Right lobe of liver (tissue), 6 donors: ENCODE results near the gene ZNF687. TPM values are rescaled to one million over a fixed set of nuclear protein-coding genes. Genes with fewer than 3 reads are reported as not detected.

Source experiments
- ATAC-seq, 4 donors: fragments of 200-7000 bp; cut with Tn5 transposase; one replicate each; pipeline ENCODE4 v1.9.1; 2020; ENCODE audit warnings: mild to moderate bottlenecking in 4 of 4, moderate library complexity in 4 of 4
- DNase-seq, 3 donors: peaks; one replicate each; pipeline ENCODE4 v3.0.0-alpha.2; 2020
- H3K27ac ChIP-seq, 3 donors: fragments of 200-600 bp; one replicate each; pipeline ENCODE4 v1.8.0; 2022
- H3K27me3 ChIP-seq, 2 donors: fragments of 200-600 bp; one replicate each; pipeline ENCODE4 v1.8.0; 2022
- H3K36me3 ChIP-seq, 4 donors: fragments of 200-600 bp; sonication (generic) in 1 of 4; one replicate each; pipeline versions ENCODE4 v1.5.1 to v1.8.0; 2017 to 2022; ENCODE audit warnings: control low read depth in 1 of 4
- H3K4me1 ChIP-seq, 4 donors: fragments of 200-600 bp; sonication (generic) in 1 of 4; one replicate each; pipeline versions ENCODE4 v1.5.1 to v1.8.0; 2017 to 2022; ENCODE audit warnings: control low read depth in 1 of 4
- H3K4me3 ChIP-seq, 3 donors: fragments of 200-600 bp; one replicate each; pipeline ENCODE4 v1.8.0; 2022
- H3K9me3 ChIP-seq, 4 donors: fragments of 200-600 bp; sonication (generic) in 1 of 4; one replicate each; pipeline versions ENCODE4 v1.5.1 to v1.8.0; 2017 to 2022; ENCODE audit warnings: control low read depth in 1 of 4
- POLR2A ChIP-seq: fragments of 450-650 bp; IDR thresholded peaks from one replicate; pipeline ENCODE4 v1.6.1; 2017; ENCODE audit warnings: antibody characterized with exemption, mild to moderate bottlenecking
- WGBS: methylation state at CpG from one replicate; pipeline ENCODE4 v1.1.6; 2018; ENCODE audit warnings: low coverage, low lambda C conversion rate; ENCODE audit not compliant: insufficient coverage; ENCODE audit errors: missing lambda C conversion rate; 5-methylcytosine and 5-hydroxymethylcytosine counted together
- intact Hi-C, 2 donors: fragments of 100-400 bp; cut with DNase I; formaldehyde crosslinking; loops; one replicate each; pipeline versions ENCODE4 v1.11.2 to v1.14.1; 2022
- total RNA-seq, 6 experiments: library from RNA; depleted of rRNA in 2 of 6; stranded (reverse); fragments of >200 nt in 2 of 6; fragmentation: NEBNext Ultra II Directional in 3 of 6; extraction: Animal tissue kit (Norgen Biotek cat#: 25700) in 3 of 6; gene quantifications; one replicate each; pipeline versions ENCODE4 v1.1.0 to v1.2.4, GENCODE V29; 2016 to 2023
- TF ChIP-seq, protein P1 (sequence below), 4 donors: fragments of 200-600 bp in 3 of 4; fragments of 450-650 bp in 1 of 4; IDR thresholded peaks; one replicate each; pipeline versions ENCODE4 v1.5.1 to v1.8.0; 2016 to 2022; ENCODE audit warnings: antibody characterized with exemption in 4 of 4, mild to moderate bottlenecking in 2 of 4
- donor health status: DM: no; HTN: yes; CAD: no.
- donor health status: DM: no; HTN: no; CAD: no.
- donor health status: DM: no; HTN: no; CAD: no.
- donor health status: DM: no; HTN: yes; CAD: no.
- donor health status: DM: no; HTN: yes; CAD: no.

Gene ZNF687
- total RNA-seq, 6 experiments from 2014 or later = 7.6 to 14.2 (median 10.1) TPM

DNA sequence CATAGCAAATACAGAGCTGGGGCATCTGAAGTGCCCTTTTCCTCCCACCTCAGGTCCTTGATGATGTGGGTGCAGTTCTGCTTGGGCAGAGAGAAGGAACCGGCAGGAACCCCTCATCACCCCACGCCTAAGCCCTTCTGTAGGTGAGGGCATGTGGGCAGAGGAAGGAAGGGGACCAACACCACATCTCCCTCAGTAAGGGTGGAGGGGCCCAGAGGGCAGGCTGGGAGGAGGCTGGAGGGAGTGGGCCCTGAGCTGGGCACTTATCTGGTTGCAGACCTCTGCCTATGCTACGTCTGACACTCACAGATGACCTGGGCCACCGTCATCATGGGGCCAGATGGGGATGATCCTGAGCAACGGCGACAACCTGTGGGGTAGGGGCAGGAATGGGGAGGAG, 11.0 kb downstream of the ZNF687 start:
- no peaks in the 10 kb centered on the region for H3K9me3 ChIP-seq
- no peak overlapping the region for H3K27ac ChIP-seq
- TF ChIP-seq, protein P1, sequence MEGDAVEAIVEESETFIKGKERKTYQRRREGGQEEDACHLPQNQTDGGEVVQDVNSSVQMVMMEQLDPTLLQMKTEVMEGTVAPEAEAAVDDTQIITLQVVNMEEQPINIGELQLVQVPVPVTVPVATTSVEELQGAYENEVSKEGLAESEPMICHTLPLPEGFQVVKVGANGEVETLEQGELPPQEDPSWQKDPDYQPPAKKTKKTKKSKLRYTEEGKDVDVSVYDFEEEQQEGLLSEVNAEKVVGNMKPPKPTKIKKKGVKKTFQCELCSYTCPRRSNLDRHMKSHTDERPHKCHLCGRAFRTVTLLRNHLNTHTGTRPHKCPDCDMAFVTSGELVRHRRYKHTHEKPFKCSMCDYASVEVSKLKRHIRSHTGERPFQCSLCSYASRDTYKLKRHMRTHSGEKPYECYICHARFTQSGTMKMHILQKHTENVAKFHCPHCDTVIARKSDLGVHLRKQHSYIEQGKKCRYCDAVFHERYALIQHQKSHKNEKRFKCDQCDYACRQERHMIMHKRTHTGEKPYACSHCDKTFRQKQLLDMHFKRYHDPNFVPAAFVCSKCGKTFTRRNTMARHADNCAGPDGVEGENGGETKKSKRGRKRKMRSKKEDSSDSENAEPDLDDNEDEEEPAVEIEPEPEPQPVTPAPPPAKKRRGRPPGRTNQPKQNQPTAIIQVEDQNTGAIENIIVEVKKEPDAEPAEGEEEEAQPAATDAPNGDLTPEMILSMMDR (IDR thresholded peaks at IDR 0.05) = no peak
- no peak for TF ChIP-seq POLR2A
- no peaks in the 10 kb centered on the region for H3K4me1 ChIP-seq
- H3K27me3 ChIP-seq = no peaks in the 10 kb centered on the region
- 81% methylated on average over 4 of the region's 6 CpGs for WGBS
- ATAC-seq (no peak), DNase-seq (no peak)
- H3K4me3 ChIP-seq = no peak overlapping the region
- intact Hi-C loops = loop anchor here in 1 of 2 donors (10.0 kb wide), 1 partner anchor 122 kb away; no protein-coding TSS in a partner anchor
- peaks cover 0 to 77% (median 37%) of the 10 kb centered on the region in 4 donors for H3K36me3 ChIP-seq

DNA sequence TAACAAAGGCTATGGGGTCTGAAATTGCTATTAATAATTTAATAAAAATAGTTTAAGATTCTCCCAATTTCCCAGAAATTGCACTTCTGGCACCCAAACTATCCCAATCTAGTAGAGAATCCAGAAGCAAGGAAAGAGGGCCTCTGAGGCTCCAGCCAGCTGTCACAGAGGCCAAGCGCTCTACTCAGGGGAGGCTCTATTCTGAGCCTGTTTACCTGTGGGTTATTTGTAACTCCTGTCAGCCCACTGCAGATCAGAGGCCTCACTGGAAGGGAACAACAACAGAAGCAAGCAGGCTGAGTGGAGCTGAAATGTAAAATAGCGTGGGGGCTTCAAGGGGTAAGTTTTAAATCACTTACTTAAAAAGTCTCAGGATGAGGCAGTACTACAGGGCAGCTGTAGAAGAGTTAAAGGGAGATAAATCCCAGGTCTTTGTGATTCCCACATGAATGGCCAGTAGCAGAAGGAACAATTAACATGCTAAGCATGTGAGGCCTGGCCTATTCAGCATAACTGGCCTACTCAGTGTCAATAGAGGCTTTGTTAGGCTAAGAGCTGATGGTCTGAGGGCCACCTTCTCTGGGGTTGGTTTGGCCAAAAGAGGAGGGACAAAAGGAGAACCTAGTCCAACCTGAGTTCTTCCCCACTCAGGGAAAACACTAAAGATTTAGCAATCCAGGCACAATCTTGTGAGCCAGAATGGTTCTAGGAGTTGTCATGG, 12.8 kb downstream of the ZNF687 start:
- Histone ChIP-seq H3K4me1 (no peaks in the 10 kb centered on the region), H3K4me3 (no peak overlapping the region), H3K9me3 (no peaks in the 10 kb centered on the region), H3K27me3 (no peaks in the 10 kb centered on the region), H3K36me3 (peaks cover 0 to 90% (median 48%) of the 10 kb centered on the region in 4 donors), H3K27ac (no peak overlapping the region)
- no peak for TF ChIP-seq POLR2A
- TF ChIP-seq, protein P1 (IDR thresholded peaks at IDR 0.05) = no peak
- ATAC-seq = no peak
- intact Hi-C loops = loop anchor here in 1 of 2 donors (10.0 kb wide), 1 partner anchor 120 kb away; no protein-coding TSS in a partner anchor
- WGBS = 100% methylated on average over 2 of the region's 2 CpGs
- no peak for DNase-seq

DNA sequence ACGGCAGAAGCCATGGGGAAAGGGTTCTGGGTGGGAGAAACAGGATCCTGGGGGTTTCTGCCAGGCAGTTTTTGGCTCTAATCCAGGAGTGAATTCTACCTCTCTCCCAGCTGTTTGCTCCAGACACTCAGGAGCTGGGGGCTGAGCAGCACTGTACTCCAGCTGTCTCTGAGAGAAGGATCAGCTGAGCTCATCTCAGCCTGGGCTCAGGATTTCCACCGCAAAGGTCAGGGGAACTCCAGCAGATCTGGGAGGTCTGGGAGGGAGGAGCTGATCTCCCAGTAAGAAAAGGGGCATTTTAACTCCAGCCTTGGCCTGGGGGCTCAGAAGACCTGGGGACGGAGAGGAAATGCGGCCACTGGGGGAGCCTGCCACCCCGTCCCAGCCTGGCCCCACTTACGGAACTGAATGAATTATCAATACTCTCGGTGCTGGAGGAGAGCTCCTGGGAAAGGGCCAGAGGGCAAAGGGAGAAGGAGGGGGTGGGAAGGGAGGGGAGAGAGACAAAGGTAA, 27.8 kb downstream of the ZNF687 start:
- peak overlapping the region; percentile 24 to 38 (median 35) for H3K27ac ChIP-seq
- H3K4me3 ChIP-seq = no peak overlapping the region
- intact Hi-C loops = no loop called here
- DNase-seq (peak in 1 of 3 donors; percentile 68), ATAC-seq (peak; percentile 37 to 64 (median 58))
- whole genome bisulfite sequencing = 32% methylated on average over 7 of the region's 7 CpGs
- peaks cover 6 to 58% (median 33%) of the 10 kb centered on the region in 4 donors for H3K4me1 ChIP-seq
- no peaks in the 10 kb centered on the region for H3K9me3 ChIP-seq
- peak; percentile 34 for TF ChIP-seq POLR2A
- TF ChIP-seq, protein P1 (IDR thresholded peaks at IDR 0.05) = no peak
- peaks cover 0 to 40% (median 19%) of the 10 kb centered on the region in 4 donors for H3K36me3 ChIP-seq
- no peaks in the 10 kb centered on the region for H3K27me3 ChIP-seq

DNA sequence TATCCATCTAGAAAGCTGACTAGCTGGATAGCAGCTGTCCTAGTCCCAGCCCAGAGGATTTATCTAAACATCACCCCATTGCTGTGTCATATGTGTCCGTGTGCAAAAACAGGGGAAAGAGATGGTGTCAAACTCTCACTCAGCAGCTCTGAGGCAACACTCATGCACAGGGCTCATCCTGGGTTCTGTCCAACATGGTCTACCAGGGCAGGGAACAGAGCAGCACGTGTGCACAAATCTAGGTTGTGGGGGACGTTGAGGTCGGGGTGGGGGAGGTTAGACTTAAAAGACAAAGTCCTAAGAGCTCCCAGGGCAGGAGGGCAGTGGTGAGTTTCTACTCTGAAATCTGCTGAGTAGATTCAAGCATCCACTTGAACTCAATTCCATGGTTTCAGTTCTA, 28.9 kb downstream of the ZNF687 start:
- Histone ChIP-seq H3K27ac (peak overlapping the region in 1 of 3 donors; percentile 54), H3K36me3 (peaks cover 0 to 37% (median 16%) of the 10 kb centered on the region in 4 donors), H3K4me3 (no peak overlapping the region), H3K27me3 (no peaks in the 10 kb centered on the region), H3K4me1 (peaks cover 6 to 58% (median 33%) of the 10 kb centered on the region in 4 donors), H3K9me3 (no peaks in the 10 kb centered on the region)
- intact Hi-C loops = no loop called here
- no peak for TF ChIP-seq POLR2A
- TF ChIP-seq, protein P1 (IDR thresholded peaks at IDR 0.05) = no peak
- no peak for ATAC-seq
- no peak for DNase-seq
- 33% methylated on average over 3 of the region's 4 CpGs for WGBS
